ENCODE measurements around the gene FNBP1L. TPM values are rescaled to one million over a fixed set of nuclear protein-coding genes. Genes with fewer than 3 reads are reported as not detected.

The FNBP1L gene
- polyA plus RNA-seq, 4 donors, result 88.8 to 135 (median 112) TPM

DNA sequence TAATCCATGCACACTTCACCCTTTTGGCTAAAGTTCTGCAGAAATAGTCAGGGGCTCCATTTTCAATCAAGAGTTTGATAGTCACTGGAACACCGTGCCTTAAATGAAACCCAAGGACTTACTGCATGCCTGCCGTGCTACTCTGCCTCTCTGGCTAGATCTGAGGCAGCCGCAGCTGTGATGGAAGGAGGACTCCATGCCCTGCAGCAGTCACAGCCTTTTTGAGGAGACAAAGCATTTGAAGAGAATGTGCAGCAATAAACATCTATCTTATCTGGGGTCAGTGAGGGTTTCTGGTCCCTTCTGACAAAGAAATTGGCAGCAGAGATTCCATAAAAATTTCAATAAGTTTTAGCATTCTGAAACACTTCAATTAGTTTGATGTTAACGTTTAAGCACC lies 155.7 kb downstream of the FNBP1L start:
- no peak for DNase-seq (ENCODE audit: low read depth in 4 of 4, low spot score in 2 of 4)

Other genes with a start within 250 kb of the FNBP1L start
- gene DR1, start 102.2 kb upstream of the FNBP1L start, polyA plus RNA-seq (ENCODE audit: insufficient read length in 4 of 4), result 10 to 100 TPM; 55.3 to 65.7 (median 60.2) TPM
- 10 to 100 TPM; 22.5 to 28.9 (median 25.2) TPM for gene BCAR3, start 233.7 kb downstream of the FNBP1L start, polyA plus RNA-seq (ENCODE audit: insufficient read length in 4 of 4)